GM23248 (cell line): ENCODE results near the gene SLC9C1. TPM values are rescaled to one million over a fixed set of nuclear protein-coding genes. Genes with fewer than 3 reads are reported as not detected.

Experiments
- DNase-seq: peaks from one replicate; pipeline ENCODE4 v3.0.0-alpha.2; 2015
- H2AFZ ChIP-seq: fragments of 200-600 bp; sonication (generic); 2 replicates; pipeline ENCODE4 v1.6.1; 2016; ENCODE audit warnings: antibody characterized with exemption
- H3F3A ChIP-seq: fragments of 200-600 bp; sonication (generic); 2 replicates; pipeline ENCODE4 v1.6.1; 2016; ENCODE audit warnings: mild to moderate bottlenecking, antibody characterized with exemption, mixed run types; ENCODE audit not compliant: insufficient read depth
- H3K27ac ChIP-seq: fragments of 200-600 bp; sonication (generic); 2 replicates; pipeline ENCODE4 v1.5.1; 2016; ENCODE audit warnings: mild to moderate bottlenecking
- H3K27me3 ChIP-seq: fragments of 200-600 bp; sonication (generic); replicated peaks from 2 replicates; pipeline ENCODE4 v1.6.1; 2016; ENCODE audit warnings: mild to moderate bottlenecking; ENCODE audit not compliant: insufficient read depth
- H3K36me3 ChIP-seq: fragments of 200-600 bp; sonication (generic); 2 replicates; pipeline ENCODE4 v1.6.1; 2016; ENCODE audit warnings: low read depth, mild to moderate bottlenecking
- H3K4me1 ChIP-seq: fragments of 200-600 bp; sonication (generic); 2 replicates; pipeline ENCODE4 v1.6.1; 2016; ENCODE audit warnings: mild to moderate bottlenecking; ENCODE audit not compliant: insufficient read depth
- H3K4me2 ChIP-seq: fragments of 200-600 bp; sonication (generic); one replicate; pipeline ENCODE4 v1.6.1; 2016; ENCODE audit warnings: mild to moderate bottlenecking; ENCODE audit not compliant: unreplicated experiment
- H3K4me3 ChIP-seq: fragments of 200-600 bp; sonication (generic); 2 replicates; pipeline ENCODE4 v1.5.1; 2016; ENCODE audit warnings: mild to moderate bottlenecking
- H3K79me2 ChIP-seq: fragments of 200-600 bp; sonication (generic); 2 replicates; pipeline ENCODE4 v1.6.1; 2016; ENCODE audit warnings: mild to moderate bottlenecking; ENCODE audit not compliant: insufficient read depth
- H3K9ac ChIP-seq: fragments of 200-600 bp; sonication (generic); 2 replicates; pipeline ENCODE4 v1.6.1; 2016; ENCODE audit warnings: mild to moderate bottlenecking
- H3K9me2 ChIP-seq: fragments of 200-600 bp; sonication (generic); 2 replicates; pipeline ENCODE4 v1.6.1; 2016; ENCODE audit warnings: mixed run types, mild to moderate bottlenecking, moderate library complexity; ENCODE audit not compliant: insufficient read depth
- H3K9me3 ChIP-seq: fragments of 200-600 bp; sonication (generic); one replicate; pipeline ENCODE4 v1.6.1; 2017; ENCODE audit warnings: low read depth
- H4K20me1 ChIP-seq: fragments of 200-600 bp; sonication (generic); 2 replicates; pipeline ENCODE4 v1.6.0; 2016; ENCODE audit not compliant: insufficient read depth
- EZH2 ChIP-seq: fragments of 200-600 bp; sonication (generic); IDR thresholded peaks from 2 replicates; pipeline ENCODE4 v1.6.1; 2018; ENCODE audit warnings: antibody characterized with exemption, mild to moderate bottlenecking; ENCODE audit not compliant: insufficient read depth, poor library complexity, severe bottlenecking
- EZH2phosphoT487 ChIP-seq: fragments of 200-600 bp; sonication (generic); IDR thresholded peaks from 2 replicates; pipeline ENCODE4 v1.6.1; 2018; ENCODE audit warnings: antibody characterized with exemption, moderate library complexity, mild to moderate bottlenecking, low read depth; ENCODE audit not compliant: insufficient read depth
- WGBS, 2 experiments: methylation state at CpG; one replicate each; pipeline ENCODE4 v1.1.6; 2015 to 2017; ENCODE audit warnings: low lambda C conversion rate in 2 of 2, low coverage in 1 of 2; ENCODE audit errors: missing lambda C conversion rate in 2 of 2; 5-methylcytosine and 5-hydroxymethylcytosine counted together
- in situ Hi-C: fragments of 300-500 bp; cut with MboI; formaldehyde crosslinking; loops from 2 replicates; pipeline ENCODE4 v1.15.0; 2020
- microRNA counts: library from miRNA; unstranded; fragments of <30 nt; microRNA quantifications from one replicate; lab custom pipeline; 2016
- microRNA-seq: library from miRNA; unstranded; fragments of <30 nt; microRNA quantifications from one replicate; pipeline ENCODE4, GENCODE V29; 2016; ENCODE audit warnings: borderline number of aligned reads
- polyA plus RNA-seq: library from polyadenylated mRNA; unstranded; fragments of >200 nt; fragmentation: Nextera tagmentation; extraction: Ambion mirVana; gene quantifications from 2 replicates; pipeline ENCODE4 v1.2.1, GENCODE V29; 2016
- small RNA-seq: library from RNA; depleted of rRNA; stranded (forward); fragments of <200 nt; gene quantifications from one replicate; pipeline ENCODE3, GENCODE V24; 2014; ENCODE audit warnings: low read depth, low replicate concordance
- total RNA-seq: library from RNA; depleted of rRNA; stranded (reverse); fragments of >200 nt; shearing (Covaris generic); gene quantifications from 2 replicates; pipeline ENCODE4 v1.2.3, GENCODE V29; 2014; rRNA removed

The SLC9C1 gene
- total and polyA plus RNA-seq, 2 experiments from 2014 or later = not detected

- in situ Hi-C loops = no loop called here
- Histone ChIP-seq H3K27ac (no peak overlapping the region), H3K4me2 (no peak overlapping the region), H3K79me2 (peaks cover 36% of the 10 kb centered on the region), H3K9ac (no peak overlapping the region), H2AFZ (no peak overlapping the region), H3K36me3 (no peaks in the 10 kb centered on the region), H3K4me3 (no peak overlapping the region), H3K9me3 (no peaks in the 10 kb centered on the region), H3F3A (peaks cover 14% of the 10 kb centered on the region), H3K27me3 (no peaks in the 10 kb centered on the region), H3K9me2 (no peaks in the 10 kb centered on the region), H4K20me1 (no peaks in the 10 kb centered on the region), H3K4me1 (peaks cover 15% of the 10 kb centered on the region)
- no peak for DNase-seq
- WGBS, 2 experiments = 39 to 40% methylated on average over 2 of the region's 2 CpGs
- no peak for TF ChIP-seq EZH2
- TF ChIP-seq EZH2phosphoT487 = no peak
Measured at GRCh38 chr3:112095731-112096130, 198.3 kb downstream of the SLC9C1 start.

GRCh38 chr3:112093180-112093522 lies 200.9 kb downstream of the SLC9C1 start:
- no peaks in the 10 kb centered on the region for H3K36me3 ChIP-seq
- no peak overlapping the region for H3K4me3 ChIP-seq
- no peaks in the 10 kb centered on the region for H3K9me2 ChIP-seq
- TF ChIP-seq EZH2phosphoT487 (no peak), EZH2 (no peak)
- no peaks in the 10 kb centered on the region for H3K27me3 ChIP-seq
- no peaks in the 10 kb centered on the region for H4K20me1 ChIP-seq
- H2AFZ ChIP-seq = 0 out of 2 replicates have a peak overlapping the region, but pooled peaks have one; percentile 10
- H3K9ac ChIP-seq = no peak overlapping the region
- H3K79me2 ChIP-seq = peaks cover 46% of the 10 kb centered on the region
- H3K4me1 ChIP-seq = peaks cover 15% of the 10 kb centered on the region
- H3K27ac ChIP-seq = no peak overlapping the region
- H3F3A ChIP-seq = peaks cover 14% of the 10 kb centered on the region
- in situ Hi-C loops = no loop called here
- DNase-seq = no peak
- H3K9me3 ChIP-seq = no peaks in the 10 kb centered on the region
- H3K4me2 ChIP-seq = no peak overlapping the region

- peak; percentile 31 for DNase-seq
- Histone ChIP-seq H3K9me2 (no peaks in the 10 kb centered on the region), H3K9ac (no peak overlapping the region), H3K27me3 (no peaks in the 10 kb centered on the region), H2AFZ (0 out of 2 replicates have a peak overlapping the region, but pooled peaks have one; percentile 10), H3K4me1 (peaks cover 17% of the 10 kb centered on the region), H3K4me3 (no peak overlapping the region), H3K79me2 (peaks cover 46% of the 10 kb centered on the region), H3K27ac (no peak overlapping the region), H4K20me1 (no peaks in the 10 kb centered on the region), H3F3A (peaks cover 14% of the 10 kb centered on the region), H3K4me2 (peak overlapping the region; percentile 10), H3K36me3 (no peaks in the 10 kb centered on the region), H3K9me3 (no peaks in the 10 kb centered on the region)
- TF ChIP-seq EZH2phosphoT487 (no peak), EZH2 (no peak)
- in situ Hi-C loops = no loop called here
- 75 to 80% methylated on average over 6 of the region's 6 CpGs for WGBS, 2 experiments
Measured at GRCh38 chr3:112092496-112093179, 201.4 kb downstream of the SLC9C1 start.

GRCh38 chr3:112090887-112091586 lies 203.0 kb downstream of the SLC9C1 start:
- peaks cover 47% of the 10 kb centered on the region for H3K79me2 ChIP-seq
- H3F3A ChIP-seq = peaks cover 7% of the 10 kb centered on the region
- peaks cover 13% of the 10 kb centered on the region; the same call in 1 of the 2 replicates for H3K4me1 ChIP-seq
- no peak overlapping the region for H3K9ac ChIP-seq
- 77 to 79% methylated on average over 6 of the region's 6 CpGs for WGBS, 2 experiments
- no peaks in the 10 kb centered on the region for H4K20me1 ChIP-seq
- H3K27ac ChIP-seq = no peak overlapping the region
- no peaks in the 10 kb centered on the region for H3K27me3 ChIP-seq
- no peak overlapping the region for H3K4me2 ChIP-seq
- H3K36me3 ChIP-seq = no peaks in the 10 kb centered on the region
- in situ Hi-C loops = no loop called here
- TF ChIP-seq EZH2 (no peak), EZH2phosphoT487 (no peak)
- H3K4me3 ChIP-seq = no peak overlapping the region
- no peak for DNase-seq
- no peak overlapping the region for H2AFZ ChIP-seq
- no peaks in the 10 kb centered on the region for H3K9me3 ChIP-seq
- no peaks in the 10 kb centered on the region for H3K9me2 ChIP-seq

MicroRNAs encoded within 50 kb of the gene (microRNA counts, 767-probe panel; counts per million panel counts)
- 447 counts per million, percentile 86 among the panel's probes with 10 or more counts for microRNA hsa-miR-567 (lab: Ali Mortazavi, UCI)

Small RNA genes within 50 kb of the gene (microRNA-seq; reads per million reads assigned to microRNA genes)
- not detected for gene MIR567

Small RNA genes within 50 kb of the gene (small RNA-seq; reads per million reads assigned to genes)
- not detected for gene MIR567

Other genes with a start within 250 kb of the SLC9C1 start
- 1.3 and 3.5 TPM in 2 replicates for gene C3orf52, start 207.8 kb downstream of the SLC9C1 start, total RNA-seq
- gene C3orf52, start 207.8 kb downstream of the SLC9C1 start, polyA plus RNA-seq = 1.6 and 1.9 TPM in 2 replicates
- gene GCSAM, start 161.0 kb downstream of the SLC9C1 start, total RNA-seq = not detected in 2 replicates
- gene GCSAM, start 161.0 kb downstream of the SLC9C1 start, polyA plus RNA-seq = 0.19 and 0.20 TPM in 2 replicates
- 0.76 TPM in 1 of 2 replicates, not detected in the other for gene CD200, start 38.9 kb upstream of the SLC9C1 start, total RNA-seq
- 0.18 and 0.20 TPM in 2 replicates for gene CD200, start 38.9 kb upstream of the SLC9C1 start, polyA plus RNA-seq
- gene BTLA, start 205.3 kb upstream of the SLC9C1 start, total RNA-seq = not detected in 2 replicates
- 0.38 TPM in 1 of 2 replicates, not detected in the other for gene BTLA, start 205.3 kb upstream of the SLC9C1 start, polyA plus RNA-seq